GM12874 (cell line): Measurements from ENCODE around the gene CHMP6.

Source experiments
- CTCF ChIP-seq: IDR thresholded peaks from 2 replicates; pipeline ENCODE4 v1.5.1; 2011; ENCODE audit warnings: low read depth, mild to moderate bottlenecking, control low read depth, low read length, moderate library complexity; ENCODE audit not compliant: insufficient read depth

The CHMP6 gene

GRCh38 chr17:81018044-81018802 lies 26.6 kb downstream of the CHMP6 start:
- TF ChIP-seq CTCF: no peak

GRCh38 chr17:81019563-81020442 lies 28.2 kb downstream of the CHMP6 start:
- no peak for TF ChIP-seq CTCF

GRCh38 chr17:81020443-81020766 lies 28.8 kb downstream of the CHMP6 start:
- no peak for TF ChIP-seq CTCF

GRCh38 chr17:81020767-81021497 lies 29.3 kb downstream of the CHMP6 start:
- no peak for TF ChIP-seq CTCF

- no peak for TF ChIP-seq CTCF
Measured at GRCh38 chr17:81021531-81022343, 30.1 kb downstream of the CHMP6 start.

- TF ChIP-seq CTCF: no peak
Measured at GRCh38 chr17:81022344-81022676, 30.7 kb downstream of the CHMP6 start.
